ENCODE data around the gene ZBED3. TPM values are rescaled to one million over a fixed set of nuclear protein-coding genes. Genes with fewer than 3 reads are reported as not detected.

ZBED3 gene
- total and polyA plus RNA-seq, 2 of the 4 experiments (the other 2 are of a cell fraction): 0.18 to 2.5 TPM

DNA sequence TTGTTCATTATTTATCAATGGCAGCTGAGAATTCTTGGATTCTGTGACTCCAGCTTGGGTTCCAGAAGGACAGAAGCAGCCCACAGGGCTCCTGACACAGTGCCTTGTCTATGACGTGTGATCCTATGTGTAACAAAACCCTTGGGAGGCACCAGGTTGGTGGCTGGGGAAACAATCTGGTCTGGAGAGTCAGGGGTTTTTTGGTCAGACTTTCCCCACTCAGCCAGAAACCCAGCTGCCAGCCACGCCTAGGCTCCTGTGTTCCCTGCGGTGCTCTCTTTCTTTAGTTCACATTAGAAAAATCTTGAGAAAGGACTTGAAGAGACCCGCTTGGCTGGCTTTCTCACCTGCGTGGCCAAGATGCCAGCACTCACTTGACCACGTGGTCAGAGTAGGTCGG, 15.5 kb upstream of the ZBED3 start:
- Histone ChIP-seq H2BK5ac (ENCODE audit: low read depth, low read length, poor library complexity, severe bottlenecking) (no peak overlapping the region), H3K27ac (ENCODE audit: insufficient read depth, low read length) (no peak overlapping the region), H3K9me3 (ENCODE audit: control insufficient read depth, insufficient read depth, low read length) (no peaks in the 10 kb centered on the region), H4K91ac (ENCODE audit: insufficient read depth, low read depth, low read length) (no peak overlapping the region), H3K56ac (ENCODE audit: extremely low read depth, insufficient read depth, low read length) (no peak overlapping the region), H2BK15ac (ENCODE audit: low read depth, low read length) (no peak overlapping the region), H3K9ac (ENCODE audit: low read depth, low read length) (no peak overlapping the region), H3K36me3 (ENCODE audit: control insufficient read depth, insufficient read depth, low read length) (no peaks in the 10 kb centered on the region), H3K79me1 (ENCODE audit: low read depth in 1 of 2, low read length in 2 of 2) (no peaks in the 10 kb centered on the region), H4K20me1 (ENCODE audit: insufficient read depth, low read length) (no peaks in the 10 kb centered on the region), H3K4me3 (ENCODE audit: insufficient read depth, low read depth, low read length) (no peak overlapping the region), H3K4me1 (ENCODE audit: control insufficient read depth, insufficient read depth, low read length) (0 out of 2 replicates have a peak, but pooled peaks cover 1% of the 10 kb centered on the region), H2BK120ac (ENCODE audit: low read depth, low read length) (no peak overlapping the region), H3K23ac (ENCODE audit: low read depth, low read length) (no peak overlapping the region), H3K18ac (ENCODE audit: low read depth, low read length) (no peak overlapping the region), H4K8ac (ENCODE audit: low read depth in 2 of 2, low read length in 2 of 2) (no peak overlapping the region), H3K4me2 (ENCODE audit: low read depth, low read length) (no peak overlapping the region), H2AK9ac (replicated peaks; ENCODE audit: low read depth, low read length, poor library complexity) (no peak overlapping the region), H3K9me1 (ENCODE audit: insufficient read depth, low read length) (no peaks in the 10 kb centered on the region), H2BK20ac (ENCODE audit: low read depth, low read length) (no peak overlapping the region), H4K5ac (ENCODE audit: low read depth, low read length) (no peak overlapping the region), H2AFZ (replicated peaks; ENCODE audit: low read length, poor library complexity) (no peak overlapping the region), H3K27me3 (ENCODE audit: control insufficient read depth, insufficient read depth, low read length) (peaks cover 1% of the 10 kb centered on the region; the same call in 1 of the 2 replicates), H2AK5ac (ENCODE audit: low read depth, low read length) (no peak overlapping the region), H3K14ac (replicated peaks; ENCODE audit: low read depth, low read length) (no peak overlapping the region), H3K4ac (ENCODE audit: low read depth, low read length) (no peak overlapping the region)
- no CpG with 5 or more reads among the region's 7 CpGs for WGBS, 2 experiments (ENCODE audit: extremely low coverage in 2 of 2, insufficient read length in 1 of 2)
- CTCF ChIA-PET: no interaction called here
- BruUV-seq (replicated peaks): no TSS peak
- intact Hi-C loops (cut with micrococcal nuclease) (no loop called here), in situ Hi-C loops (cut with MboI; ENCODE audit: low sequenced_read_pairs) (no loop called here), dilution Hi-C loops (cut with HindIII; ENCODE audit: low sequenced_read_pairs, unreplicated experiment) (no loop called here)
- POLR2A ChIA-PET (ENCODE audit: unreplicated experiment): no interaction called here
- DNase-seq: no peak
- no peak for ATAC-seq (ENCODE audit: low read depth)
- TF ChIP-seq MAZ (IDR thresholded peaks at IDR 0.05; ENCODE audit: borderline replicate concordance, low read depth, low read length) (no peak), MXI1 (IDR thresholded peaks at IDR 0.05; ENCODE audit: borderline replicate concordance, low read depth, low read length) (no peak), BHLHE40 (IDR thresholded peaks at IDR 0.05; ENCODE audit: low read depth, low read length) (no peak)
- TF ChIP-seq, protein P1, sequence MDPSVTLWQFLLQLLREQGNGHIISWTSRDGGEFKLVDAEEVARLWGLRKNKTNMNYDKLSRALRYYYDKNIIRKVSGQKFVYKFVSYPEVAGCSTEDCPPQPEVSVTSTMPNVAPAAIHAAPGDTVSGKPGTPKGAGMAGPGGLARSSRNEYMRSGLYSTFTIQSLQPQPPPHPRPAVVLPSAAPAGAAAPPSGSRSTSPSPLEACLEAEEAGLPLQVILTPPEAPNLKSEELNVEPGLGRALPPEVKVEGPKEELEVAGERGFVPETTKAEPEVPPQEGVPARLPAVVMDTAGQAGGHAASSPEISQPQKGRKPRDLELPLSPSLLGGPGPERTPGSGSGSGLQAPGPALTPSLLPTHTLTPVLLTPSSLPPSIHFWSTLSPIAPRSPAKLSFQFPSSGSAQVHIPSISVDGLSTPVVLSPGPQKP (IDR thresholded peaks at IDR 0.05; ENCODE audit: borderline replicate concordance, low read depth, low read length): no peak
